Peyer's patch (tissue), 4 donors: Measurements from ENCODE around the gene MASP1. TPM values are rescaled to one million over a fixed set of nuclear protein-coding genes. Genes with fewer than 3 reads are reported as not detected.

Experiments used
- DNase-seq, 3 donors: peaks; one replicate each; pipeline ENCODE4 v3.0.0-alpha.2; 2017 to 2019
- H3K27ac ChIP-seq, 4 donors: fragments of 200-600 bp; sonication (generic); one replicate each; pipeline ENCODE4 v1.5.1; 2016 to 2019
- H3K27me3 ChIP-seq, 2 donors: fragments of 200-600 bp; sonication (generic); one replicate each; pipeline ENCODE4 v1.5.1; 2019
- H3K36me3 ChIP-seq, 3 donors: fragments of 200-600 bp; sonication (generic); one replicate each; pipeline ENCODE4 v1.5.1; 2016 to 2019
- H3K4me1 ChIP-seq, 4 donors: fragments of 200-600 bp; sonication (generic); one replicate each; pipeline ENCODE4 v1.5.1; 2016 to 2019
- H3K4me3 ChIP-seq, 4 donors: fragments of 200-600 bp; sonication (generic); 1 replicate in 3 of 4; 2 replicates in 1 of 4; pipeline ENCODE4 v1.5.1; 2016 to 2019; ENCODE audit warnings: mild to moderate bottlenecking in 1 of 4
- H3K9me3 ChIP-seq, 4 donors: fragments of 200-600 bp; sonication (generic); one replicate each; pipeline ENCODE4 v1.5.1; 2016 to 2019; ENCODE audit warnings: mild to moderate bottlenecking in 1 of 4
- CTCF ChIP-seq, 6 experiments: fragments of 450-650 bp in 4 of 6; fragments of 200-600 bp in 2 of 6; sonication (generic) in 1 of 6; IDR thresholded peaks; one replicate each; pipeline ENCODE4 v1.5.1; 2017 to 2019; ENCODE audit warnings: antibody characterized with exemption in 6 of 6, mild to moderate bottlenecking in 3 of 6, moderate library complexity in 1 of 6
- POLR2A ChIP-seq, 2 donors: fragments of 450-650 bp; IDR thresholded peaks; one replicate each; pipeline ENCODE4 v1.5.1; 2017; ENCODE audit warnings: antibody characterized with exemption in 2 of 2, mild to moderate bottlenecking in 2 of 2, moderate library complexity in 2 of 2
- total RNA-seq, 4 donors: library from RNA; depleted of rRNA; stranded (reverse); fragments of >200 nt; gene quantifications; one replicate each; pipeline ENCODE4 v1.1.0, GENCODE V29; 2016

MASP1 gene
- total RNA-seq, 4 donors from 2014 or later = 0.70 to 4.2 (median 1.4) TPM

DNA sequence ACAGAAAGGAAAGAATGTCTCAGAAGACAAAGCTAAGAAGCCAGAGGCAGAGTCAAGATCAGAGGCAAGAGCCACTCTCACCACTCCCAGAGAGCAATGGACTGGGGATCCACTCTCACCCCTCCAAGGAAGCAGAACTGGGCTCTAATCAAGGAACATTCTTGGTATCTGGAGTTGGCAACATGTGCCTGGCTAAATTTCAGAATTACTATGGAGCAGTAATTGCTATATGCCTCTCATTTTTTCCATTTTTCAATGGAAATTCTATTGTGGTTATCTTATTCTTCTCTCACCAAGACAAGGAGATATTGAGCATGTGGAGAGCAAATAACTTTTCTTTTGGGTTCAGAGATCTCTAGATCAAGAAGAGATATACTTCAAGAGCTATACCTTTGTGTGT, 22.1 kb downstream of the MASP1 start:
- no peaks in the 10 kb centered on the region for H3K27me3 ChIP-seq
- TF ChIP-seq CTCF (IDR thresholded peaks at IDR 0.05) = no peak
- TF ChIP-seq POLR2A (IDR thresholded peaks at IDR 0.05) = no peak
- no peaks in the 10 kb centered on the region for H3K36me3 ChIP-seq
- peaks cover 0 to 3% (median 0%) of the 10 kb centered on the region in 4 donors for H3K9me3 ChIP-seq
- no peak overlapping the region for H3K4me3 ChIP-seq
- H3K27ac ChIP-seq = no peak overlapping the region
- no peak for DNase-seq
- no peaks in the 10 kb centered on the region for H3K4me1 ChIP-seq

DNA sequence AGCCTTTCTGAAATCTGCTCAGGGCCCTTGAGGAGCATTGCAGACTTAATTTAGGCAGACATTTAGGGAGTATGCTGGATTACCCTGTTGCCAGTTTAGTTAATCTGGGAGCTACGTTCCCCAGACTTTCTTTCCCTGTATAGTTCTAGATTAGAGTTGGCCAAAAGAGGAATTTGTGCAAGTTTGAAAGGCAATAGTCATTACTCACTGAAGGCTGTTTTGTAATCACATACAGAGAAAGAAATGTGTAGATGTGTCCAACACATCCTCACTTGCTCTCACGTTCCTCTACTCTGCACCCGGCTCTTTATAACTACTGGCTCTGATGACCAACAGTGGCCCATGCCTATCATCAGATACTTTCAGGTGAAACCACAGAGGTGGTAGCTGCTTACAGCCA, 24.2 kb downstream of the MASP1 start:
- Histone ChIP-seq H3K4me1 (no peaks in the 10 kb centered on the region), H3K4me3 (no peak overlapping the region), H3K27ac (no peak overlapping the region), H3K27me3 (no peaks in the 10 kb centered on the region), H3K36me3 (no peaks in the 10 kb centered on the region), H3K9me3 (peaks cover 0 to 3% (median 0%) of the 10 kb centered on the region in 4 donors)
- TF ChIP-seq CTCF (IDR thresholded peaks at IDR 0.05) = no peak
- TF ChIP-seq POLR2A (IDR thresholded peaks at IDR 0.05) = no peak
- no peak for DNase-seq

DNA sequence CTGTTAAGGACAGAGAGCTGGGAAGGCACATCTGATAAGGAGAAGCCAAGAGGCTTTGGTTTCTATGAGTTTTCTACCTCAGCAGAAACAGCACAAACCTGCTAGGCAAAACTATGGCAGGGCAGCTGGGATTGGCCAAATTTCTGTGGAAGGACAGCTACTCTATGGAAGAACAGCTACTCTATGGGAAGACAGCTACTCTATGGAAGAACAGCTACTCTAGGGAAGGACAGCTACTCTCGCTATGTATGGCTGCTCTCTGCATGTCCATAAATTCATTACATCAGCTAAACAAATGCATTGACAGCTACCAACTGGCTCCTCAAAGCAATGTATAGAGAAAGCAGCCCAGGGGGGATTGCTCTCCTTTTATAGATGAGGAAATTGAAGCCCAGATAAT, 24.8 kb downstream of the MASP1 start:
- Histone ChIP-seq H3K27ac (no peak overlapping the region), H3K4me1 (no peaks in the 10 kb centered on the region), H3K4me3 (no peak overlapping the region), H3K36me3 (no peaks in the 10 kb centered on the region), H3K9me3 (peaks cover 0 to 3% (median 0%) of the 10 kb centered on the region in 4 donors), H3K27me3 (no peaks in the 10 kb centered on the region)
- no peak for DNase-seq
- TF ChIP-seq CTCF (IDR thresholded peaks at IDR 0.05) = no peak
- no peak for TF ChIP-seq POLR2A (IDR thresholded peaks at IDR 0.05)

DNA sequence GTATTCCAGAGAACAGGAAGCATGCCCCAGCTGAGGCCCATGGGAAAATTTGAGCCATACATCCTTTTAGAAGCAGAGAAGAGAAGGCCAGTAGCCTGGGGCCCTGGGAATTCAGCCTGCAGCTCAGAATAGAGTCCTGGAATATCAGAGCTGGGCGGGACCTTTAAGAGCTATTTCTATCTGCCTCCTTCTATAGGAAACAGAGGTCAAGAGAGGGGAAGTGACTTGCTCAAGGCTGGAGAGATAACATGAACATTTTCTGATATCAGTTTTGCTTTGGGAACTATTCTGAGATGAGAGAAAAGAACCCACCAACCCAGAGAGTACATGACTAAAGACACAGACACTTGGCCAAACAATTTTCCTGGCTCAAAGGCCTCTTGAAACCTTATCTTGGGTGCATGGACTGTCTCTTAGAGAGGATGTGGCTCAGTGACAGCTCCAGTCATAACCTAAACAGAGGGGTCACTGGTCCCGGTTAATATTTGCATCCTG, 26.0 kb downstream of the MASP1 start:
- no peak for TF ChIP-seq CTCF (IDR thresholded peaks at IDR 0.05)
- no peak for TF ChIP-seq POLR2A (IDR thresholded peaks at IDR 0.05)
- Histone ChIP-seq H3K36me3 (no peaks in the 10 kb centered on the region), H3K9me3 (peaks cover 0 to 3% (median 0%) of the 10 kb centered on the region in 4 donors), H3K27ac (peak overlapping the region in 1 of 4 donors; percentile 19), H3K4me3 (no peak overlapping the region), H3K4me1 (no peaks in the 10 kb centered on the region), H3K27me3 (no peaks in the 10 kb centered on the region)
- DNase-seq = no peak

DNA sequence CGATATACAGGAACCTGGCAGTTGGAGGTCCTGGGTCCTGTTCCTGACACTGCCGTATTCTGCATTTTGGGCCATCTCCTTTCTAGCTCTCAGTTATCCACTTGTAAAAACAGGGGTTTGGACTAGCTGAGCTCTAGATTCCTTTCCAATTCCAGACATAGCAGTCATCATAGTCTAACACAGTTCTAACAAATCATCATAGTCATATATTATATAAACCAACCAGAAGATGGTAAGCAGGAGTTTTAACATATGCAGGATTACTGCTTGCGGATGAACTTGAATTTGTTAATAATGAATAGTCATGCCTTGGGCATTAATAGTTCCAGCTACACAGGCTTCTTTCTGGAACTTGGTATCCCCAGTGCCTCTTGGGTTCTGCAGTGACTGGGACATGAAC, 26.6 kb downstream of the MASP1 start:
- DNase-seq = no peak
- Histone ChIP-seq H3K36me3 (no peaks in the 10 kb centered on the region), H3K4me1 (no peaks in the 10 kb centered on the region), H3K27me3 (no peaks in the 10 kb centered on the region), H3K9me3 (peaks cover 0 to 3% (median 0%) of the 10 kb centered on the region in 4 donors), H3K27ac (peak overlapping the region in 1 of 4 donors; percentile 19), H3K4me3 (no peak overlapping the region)
- TF ChIP-seq POLR2A (IDR thresholded peaks at IDR 0.05) (no peak), CTCF (IDR thresholded peaks at IDR 0.05) (no peak)

GRCh38 chr3:187264021-187264420, 27.5 kb downstream of the MASP1 start:
- Histone ChIP-seq H3K4me1 (no peaks in the 10 kb centered on the region), H3K27ac (peak overlapping the region in 1 of 4 donors; percentile 19), H3K27me3 (no peaks in the 10 kb centered on the region), H3K9me3 (no peaks in the 10 kb centered on the region), H3K36me3 (no peaks in the 10 kb centered on the region), H3K4me3 (no peak overlapping the region)
- TF ChIP-seq CTCF (IDR thresholded peaks at IDR 0.05) = no peak
- no peak for TF ChIP-seq POLR2A (IDR thresholded peaks at IDR 0.05)
- DNase-seq = no peak
